A549 (cell line): Measurements from ENCODE around the gene PPM1L. TPM values are rescaled to one million over a fixed set of nuclear protein-coding genes. Genes with fewer than 3 reads are reported as not detected.
A peak's percentile ranks its signal among the peaks of the same experiment; 100 is the strongest.

ENCODE experiments used
- ATAC-seq, 2 experiments: fragments of 200-7000 bp in 1 of 2; fragments of >200 bp in 1 of 2; cut with Nextera tagmentation in 1 of 2; cut with Tn5 transposase in 1 of 2; 3 replicates each; pipeline versions ENCODE4 v1.8.0 to v1.9.1; 2018 to 2020; ENCODE audit warnings: mild to moderate bottlenecking in 1 of 2, moderate library complexity in 1 of 2
- CTCF ChIA-PET: fragments of 300-600 bp; sonication (Branson Sonifier 250); formaldehyde crosslinking; extraction: SDS; loops from one replicate; lab custom pipeline; 2021; ENCODE audit warnings: antibody characterized with exemption, inconsistent platforms; lab: Yijun Ruan, JAX
- POLR2A ChIA-PET: fragments of 350-600 bp; formaldehyde crosslinking; extraction: SDS; loops from one replicate; lab custom pipeline; 2021; ENCODE audit warnings: antibody characterized with exemption, inconsistent platforms; lab: Yijun Ruan, JAX
- DNase-seq, 2 experiments: peaks; one replicate each; pipeline versions ENCODE4 v3.0.0 to v3.0.0-alpha.2; 2011 to 2016; ENCODE audit warnings: low read depth in 1 of 2, low spot score in 1 of 2
- FAIRE-seq: peaks from 2 replicates; lab custom pipeline; 2011; peaks lifted over from hg19 to GRCh38; lab: Jason Lieb, UNC
- H3K27ac ChIP-seq, 2 experiments: fragments of >200 bp; sonication (Bioruptor Twin); formaldehyde crosslinking; 3 replicates each; pipeline ENCODE4 v1.5.1; 2016 to 2017
- H3K4me1 ChIP-seq: fragments of >200 bp; sonication (Bioruptor Twin); formaldehyde crosslinking; 3 replicates; pipeline ENCODE4 v1.6.1; 2016
- H3K4me2 ChIP-seq: fragments of >200 bp; sonication (Bioruptor Twin); formaldehyde crosslinking; 3 replicates; pipeline ENCODE4 v1.6.1; 2016
- H3K4me3 ChIP-seq: fragments of >200 bp; sonication (Bioruptor Twin); formaldehyde crosslinking; 3 replicates; pipeline ENCODE4 v1.5.1; 2016
- H3K9me3 ChIP-seq: fragments of >200 bp; sonication (Bioruptor Twin); formaldehyde crosslinking; 3 replicates; pipeline ENCODE4 v1.6.1; 2016
- ATOH8 ChIP-seq: fragments of 250-450 bp; sonication (Bioruptor Pico); IDR thresholded peaks from 2 replicates; pipeline ENCODE4 v1.5.0; 2020; ENCODE audit warnings: low read depth, mild to moderate bottlenecking, moderate library complexity
- CEBPB ChIP-seq, 2 experiments: fragments of >200 bp in 1 of 2; sonication (Bioruptor Twin) in 1 of 2; formaldehyde crosslinking in 1 of 2; IDR thresholded peaks; 2 replicates each; pipeline ENCODE4 v1.6.1; 2012 to 2016
- CHD2 ChIP-seq: fragments of 150-350 bp; IDR thresholded peaks from 2 replicates; pipeline ENCODE4 v1.6.1; 2014; ENCODE audit warnings: low read length; ENCODE audit not compliant: partially characterized antibody
- CTCF ChIP-seq: fragments of >200 bp; sonication (Bioruptor Twin); formaldehyde crosslinking; IDR thresholded peaks from 3 replicates; pipeline ENCODE4 v1.5.1; 2016
- ESRRA ChIP-seq: fragments of 150-350 bp; IDR thresholded peaks from 2 replicates; pipeline ENCODE4 v1.6.1; 2014; ENCODE audit warnings: mild to moderate bottlenecking, low read length, borderline replicate concordance
- HDAC2 ChIP-seq: fragments of 200-600 bp; sonication (generic); IDR thresholded peaks from 2 replicates; pipeline ENCODE4 v1.6.1; 2016
- HOXB13 ChIP-seq: fragments of 250-450 bp; sonication (Bioruptor Pico); IDR thresholded peaks from 2 replicates; pipeline ENCODE4 v1.5.0; 2020; ENCODE audit warnings: low read depth, mild to moderate bottlenecking, moderate library complexity
- JUN ChIP-seq, 2 experiments: fragments of >200 bp; sonication (Bioruptor Twin); formaldehyde crosslinking; IDR thresholded peaks; 2 replicates in 1 of 2; 3 replicates in 1 of 2; pipeline ENCODE4 v1.6.1; 2016 to 2017
- MAFK ChIP-seq: fragments of 450-650 bp; IDR thresholded peaks from 2 replicates; pipeline ENCODE4 v1.6.1; 2014; ENCODE audit not compliant: partially characterized antibody
- MYC ChIP-seq: IDR thresholded peaks from 2 replicates; pipeline ENCODE4 v1.6.1; 2012; ENCODE audit warnings: mild to moderate bottlenecking, inconsistent platforms, low read length, improper control_type of control experiment, borderline replicate concordance
- NR3C1 ChIP-seq: fragments of >200 bp; sonication (Bioruptor Twin); formaldehyde crosslinking; IDR thresholded peaks from 3 replicates; pipeline ENCODE4 v1.6.1; 2017
- PHF8 ChIP-seq: fragments of 200-600 bp; sonication (generic); IDR thresholded peaks from 2 replicates; pipeline ENCODE4 v1.6.1; 2016; ENCODE audit warnings: low read depth, mild to moderate bottlenecking, antibody characterized with exemption, moderate library complexity, borderline replicate concordance
- RAD21 ChIP-seq, 2 experiments: fragments of >200 bp in 1 of 2; sonication (Bioruptor Twin) in 1 of 2; formaldehyde crosslinking in 1 of 2; IDR thresholded peaks in 1 of 2; conservative IDR thresholded peaks in 1 of 2; 2 replicates in 1 of 2; 3 replicates in 1 of 2; pipeline ENCODE4 v1.6.1; 2012 to 2018; ENCODE audit warnings: inconsistent platforms in 1 of 2
- RARB ChIP-seq: fragments of 250-450 bp; sonication (Bioruptor Pico); IDR thresholded peaks from 2 replicates; pipeline ENCODE4 v1.8.0; 2021; ENCODE audit warnings: mild to moderate bottlenecking, moderate library complexity
- RCOR1 ChIP-seq: fragments of 150-350 bp; IDR thresholded peaks from 2 replicates; pipeline ENCODE4 v1.6.1; 2014; ENCODE audit warnings: antibody characterized with exemption, low read length, low read depth
- SMC3 ChIP-seq: fragments of >200 bp; sonication (Bioruptor Twin); formaldehyde crosslinking; IDR thresholded peaks from 3 replicates; pipeline ENCODE4 v1.6.1; 2018; ENCODE audit warnings: inconsistent platforms
- SREBF2 ChIP-seq: fragments of 450-650 bp; IDR thresholded peaks from 2 replicates; pipeline ENCODE4 v1.6.1; 2014; ENCODE audit warnings: mild to moderate bottlenecking, moderate library complexity
- TFCP2L1 ChIP-seq: fragments of 250-450 bp; sonication (Bioruptor Pico); IDR thresholded peaks from 2 replicates; pipeline ENCODE4 v1.5.0; 2021; ENCODE audit warnings: mild to moderate bottlenecking
- ZSCAN20 ChIP-seq: fragments of 250-450 bp; sonication (Bioruptor Pico); IDR thresholded peaks from 2 replicates; pipeline ENCODE4 v1.8.0; 2022; ENCODE audit warnings: mild to moderate bottlenecking, moderate library complexity
- WGBS: methylation state at CpG from one replicate; pipeline ENCODE4 v1.1.6; 2017; ENCODE audit errors: missing lambda C conversion rate; 5-methylcytosine and 5-hydroxymethylcytosine counted together
- polyA plus RNA-seq, 4 experiments: library from polyadenylated mRNA; depleted of rRNA in 3 of 4; stranded (reverse); fragments of >200 nt; fragmentation: RNase III in 1 of 4; extraction: RNeasy Plus Mini Kit Qiagen cat#74134 plus additional on column Dnase treatment in 1 of 4; gene quantifications; 2 replicates in 3 of 4; 3 replicates in 1 of 4; pipeline ENCODE4 v1.2.3, GENCODE V29; 2011 to 2017

PPM1L gene
- polyA plus RNA-seq, 2 of the 4 experiments (the other 2 are of a cell fraction): 0.27 to 0.45 TPM

GRCh38 chr3:160916472-160916871, 160.4 kb downstream of the PPM1L start (continued):
- TF ChIP-seq HDAC2 (no peak), ATOH8 (CRISPR knock-in tag) (no peak), TFCP2L1 (CRISPR knock-in tag) (no peak), CEBPB (IDR thresholded peaks at IDR 0.05) (no peak), ZSCAN20 (CRISPR knock-in tag) (no peak)

- WGBS: 8% methylated on average over 2 of the region's 2 CpGs
- POLR2A ChIA-PET: no interaction called here
- TF ChIP-seq PHF8 (no peak), MYC (no peak), RCOR1 (no peak), MAFK (no peak), HOXB13 (CRISPR knock-in tag) (no peak), RAD21 (conservative IDR thresholded peaks at IDR 0.05 in 1 of 2, IDR thresholded peaks at IDR 0.05 in 1 of 2) (no peak), ATOH8 (CRISPR knock-in tag) (no peak), SREBF2 (no peak), NR3C1 (no peak), CHD2 (no peak), JUN (IDR thresholded peaks at IDR 0.05) (no peak), ESRRA (no peak)
- no peak overlapping the region for H3K27ac ChIP-seq
- CTCF ChIA-PET: interaction anchor here (0.7 to 2.8 kb wide), 11 partner anchors 11 to 503 kb away, joined by 3 to 16 read pairs (median 6); no protein-coding TSS in a partner anchor
- DNase-seq (no peak), FAIRE-seq (no peak), ATAC-seq (peak in 1 of 2 experiments; percentile 38; a peak in 1 of 6 replicates)
- H3K9me3 ChIP-seq: no peaks in the 10 kb centered on the region
- no peaks in the 10 kb centered on the region for H3K4me1 ChIP-seq
- H3K4me2 ChIP-seq: no peak overlapping the region
- H3K4me3 ChIP-seq: no peak overlapping the region
These were observed 163.9 kb downstream of the PPM1L start for GRCh38 chr3:160919942-160920341.

GRCh38 chr3:160921020-160921635, 165.1 kb downstream of the PPM1L start:
- CTCF ChIA-PET: interaction anchor here (0.6 to 2.8 kb wide), 12 partner anchors 10 to 505 kb away, joined by 3 to 16 read pairs (median 4); no protein-coding TSS in a partner anchor
- POLR2A ChIA-PET: no interaction called here
- TF ChIP-seq SMC3 (peak; percentile 83), RAD21 (conservative IDR thresholded peaks at IDR 0.05 in 1 of 2, IDR thresholded peaks at IDR 0.05 in 1 of 2) (peak; percentile 79 to 80), RARB (CRISPR knock-in tag) (no peak), CTCF (peak; percentile 78), HOXB13 (CRISPR knock-in tag) (no peak)
- no peak overlapping the region for H3K27ac ChIP-seq
- H3K4me2 ChIP-seq: no peak overlapping the region
- H3K4me1 ChIP-seq: no peaks in the 10 kb centered on the region
- no peak for FAIRE-seq
- 4% methylated on average over 4 of the region's 4 CpGs for WGBS
- ATAC-seq: peak; percentile 93 to 95
- H3K9me3 ChIP-seq: no peaks in the 10 kb centered on the region
- H3K4me3 ChIP-seq: no peak overlapping the region
- DNase-seq: peak; percentile 46 to 54
